Stimulated activated CD4-positive, alpha-beta T cell treated with anti-CD3 and anti-CD28 coated beads, TNF-alpha, amount 100 ng/mL, for 4 hours (primary cell): ENCODE measurements around the gene MTCL1.

Experiments used
- DNase-seq, 3 experiments: peaks; one replicate each; pipeline ENCODE4 v3.0.0-alpha.2; 2020; ENCODE audit warnings: low read depth in 3 of 3

The MTCL1 gene

GRCh38 chr18:8793445-8794155, 88.2 kb downstream of the MTCL1 start:
- DNase-seq = no peak

GRCh38 chr18:8794156-8794933, 89.0 kb downstream of the MTCL1 start:
- DNase-seq = no peak

DNA sequence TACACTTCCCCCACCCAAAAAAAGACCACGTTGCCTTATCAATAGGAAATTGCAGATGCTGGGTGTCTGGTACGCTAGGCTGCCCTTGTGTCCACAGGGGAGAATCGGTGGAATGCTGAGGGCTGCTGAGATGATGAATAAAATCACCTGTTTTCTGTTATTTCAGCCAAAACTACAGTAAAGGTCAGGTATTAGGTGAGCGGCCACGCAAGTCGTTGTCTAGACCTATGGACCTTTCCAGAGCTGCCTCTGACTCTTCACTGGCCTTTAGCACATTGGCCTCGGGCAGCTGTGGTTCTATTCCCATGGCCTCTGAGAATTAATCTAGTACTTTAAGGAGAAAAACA, 89.6 kb downstream of the MTCL1 start:
- DNase-seq = no peak

- DNase-seq = no peak
Measured at GRCh38 chr18:8795586-8796325, 90.4 kb downstream of the MTCL1 start.

DNA sequence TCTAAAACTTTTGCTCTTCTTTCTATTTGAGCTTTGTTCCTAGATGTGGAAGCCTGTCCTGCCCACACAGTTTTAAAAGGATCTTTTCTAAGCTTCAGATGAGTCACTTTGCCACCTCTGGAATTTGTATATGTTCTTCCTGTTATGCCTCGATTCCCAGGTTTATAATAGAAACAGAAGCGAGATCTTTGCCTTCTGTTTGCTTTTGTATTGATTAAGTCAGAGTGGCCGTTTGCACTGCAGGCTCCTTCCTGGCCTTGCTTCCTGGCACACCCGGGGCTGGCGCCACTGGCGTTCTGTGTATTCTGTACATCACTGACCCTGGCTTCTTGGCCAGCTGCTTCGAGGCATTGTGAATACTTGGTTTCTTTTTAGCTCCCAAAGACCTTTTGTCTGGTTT, 91.8 kb downstream of the MTCL1 start:
- DNase-seq = no peak

- DNase-seq = no peak
Measured at GRCh38 chr18:8799001-8799400, 93.6 kb downstream of the MTCL1 start.

GRCh38 chr18:8799596-8800441, 94.5 kb downstream of the MTCL1 start:
- DNase-seq = no peak

- DNase-seq = no peak
Measured at GRCh38 chr18:8800445-8800844, 95.1 kb downstream of the MTCL1 start.

DNA sequence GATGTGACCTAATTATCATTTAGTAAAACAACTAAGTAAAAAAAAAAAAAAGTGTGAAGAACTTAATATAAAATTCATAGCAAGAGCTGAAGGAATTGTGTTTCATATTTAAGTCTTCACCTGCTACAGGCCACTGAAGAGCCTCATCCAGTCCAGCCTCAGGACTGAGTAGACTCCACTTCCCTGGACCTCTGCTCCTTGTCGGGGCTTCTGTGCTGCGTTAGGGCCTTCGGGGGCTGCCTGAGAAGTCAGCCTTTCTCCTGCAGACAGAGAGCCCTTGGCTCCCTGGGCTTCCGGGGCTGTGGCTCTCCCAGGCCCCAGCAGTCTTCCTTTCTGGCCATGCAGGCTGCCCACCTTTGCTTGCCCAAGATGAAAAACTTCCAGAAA, 95.5 kb downstream of the MTCL1 start:
- DNase-seq = no peak

- no peak for DNase-seq
Measured at GRCh38 chr18:8801263-8801901, 96.0 kb downstream of the MTCL1 start.

GRCh38 chr18:8802017-8802672, 96.8 kb downstream of the MTCL1 start:
- DNase-seq = no peak

DNA sequence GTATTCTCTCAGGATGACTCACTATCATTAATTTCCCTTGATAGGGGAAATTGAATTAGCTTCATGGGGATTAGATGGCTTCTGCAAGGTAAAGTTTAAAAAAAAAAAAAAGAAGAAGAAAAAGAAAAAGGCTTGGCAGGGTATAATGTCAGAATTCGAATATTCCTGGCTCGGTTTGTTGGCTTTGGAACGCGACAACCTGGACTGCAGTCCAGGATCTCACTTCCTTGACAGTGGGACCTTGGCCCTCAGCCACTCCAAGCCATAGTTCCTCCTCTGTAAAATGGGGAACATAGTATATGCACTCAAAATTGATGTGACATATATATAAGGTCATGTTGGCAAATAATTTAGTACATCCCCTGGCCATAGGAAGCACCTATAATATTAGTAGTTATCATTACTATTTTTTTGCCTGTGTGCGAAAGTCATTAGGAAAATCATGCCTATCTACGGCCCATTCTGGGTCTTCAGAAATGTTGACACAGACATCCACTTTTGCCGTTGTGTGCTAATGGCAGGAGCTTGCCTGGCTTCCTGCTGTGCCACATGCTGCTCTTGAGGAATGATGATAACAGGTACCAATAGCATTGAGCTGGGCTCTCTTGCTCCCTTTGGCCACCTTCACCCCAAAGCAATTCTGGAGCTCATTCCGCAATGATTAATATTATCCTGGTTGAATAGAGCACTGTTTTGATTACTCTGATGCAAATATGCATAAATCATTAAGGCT, 97.9 kb downstream of the MTCL1 start:
- no peak for DNase-seq

DNA sequence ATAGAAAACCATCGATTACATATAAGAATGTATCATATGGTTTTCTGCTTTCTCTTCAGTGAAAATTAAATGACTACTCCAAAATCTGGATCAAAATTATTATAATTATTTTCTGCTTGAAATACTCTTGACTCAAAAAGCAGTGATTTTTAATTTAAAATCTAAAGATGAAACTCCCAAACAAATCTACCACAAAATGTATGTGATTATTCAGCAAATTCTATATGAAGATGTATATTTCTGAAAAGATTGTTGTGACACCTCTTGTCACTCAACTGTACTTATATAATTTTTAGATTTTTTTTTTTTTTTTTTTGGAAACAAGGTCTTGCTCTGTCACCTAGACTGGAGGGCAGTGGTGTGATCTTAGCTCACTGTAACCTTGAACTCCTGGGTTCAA, 98.6 kb downstream of the MTCL1 start:
- no peak for DNase-seq

- no peak for DNase-seq
Measured at GRCh38 chr18:8805552-8805951, 100.2 kb downstream of the MTCL1 start.

DNA sequence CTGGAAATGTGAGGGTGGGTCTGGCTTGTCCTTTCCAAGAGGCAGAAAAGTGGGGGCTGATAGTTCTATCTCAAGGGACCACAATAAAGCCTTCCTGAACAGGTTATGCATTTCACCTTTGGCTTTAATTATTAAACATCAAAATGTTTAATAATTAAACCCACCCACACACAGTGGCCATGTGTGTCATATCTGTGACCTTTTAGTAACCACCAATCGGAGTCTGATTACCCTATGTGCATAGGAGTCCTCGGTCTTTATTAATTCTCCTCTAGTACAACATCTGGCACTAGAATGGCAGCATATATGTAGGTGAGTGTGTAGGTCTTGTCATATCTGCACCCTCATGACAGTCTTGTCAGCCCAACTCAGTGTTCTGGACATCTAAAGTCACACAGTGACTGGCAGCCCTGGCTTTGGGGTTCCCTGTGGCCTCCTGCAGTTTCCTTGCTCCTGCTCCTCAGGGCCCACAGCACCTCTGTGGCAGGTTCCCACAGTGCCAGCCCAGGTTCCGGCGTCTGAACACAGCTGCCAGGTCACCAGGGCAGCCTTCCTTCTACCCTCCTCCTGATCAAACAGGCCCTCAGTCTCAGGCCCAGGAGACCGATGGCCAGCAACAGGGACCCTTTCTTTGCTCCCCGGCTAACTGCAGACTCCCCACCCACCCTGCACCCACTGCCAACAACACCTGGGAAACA, 100.9 kb downstream of the MTCL1 start:
- no peak for DNase-seq

GRCh38 chr18:8806798-8807487, 101.6 kb downstream of the MTCL1 start:
- DNase-seq = no peak

- DNase-seq = no peak
Measured at GRCh38 chr18:8807488-8807805, 102.1 kb downstream of the MTCL1 start.

DNA sequence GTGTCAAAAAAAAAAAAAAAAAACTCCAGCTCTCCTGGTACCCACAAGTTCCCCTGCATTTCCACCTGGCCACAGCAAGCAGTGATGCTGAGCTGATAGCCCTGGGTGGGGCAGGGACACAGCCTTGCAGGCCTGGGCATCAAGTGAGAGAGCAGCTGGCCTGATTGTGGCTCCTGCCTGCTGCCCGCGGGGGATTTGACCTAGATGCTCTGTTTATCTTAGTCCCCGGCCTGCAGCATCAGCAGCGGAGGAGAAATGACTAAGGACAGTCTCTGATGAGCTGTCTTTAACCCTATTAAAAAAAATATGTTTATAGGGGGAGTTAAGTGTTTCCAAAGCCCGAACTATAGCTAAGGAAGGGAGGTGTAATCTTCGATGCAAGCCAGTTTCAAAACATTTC, 102.6 kb downstream of the MTCL1 start:
- DNase-seq = no peak

GRCh38 chr18:8809514-8809913, 104.2 kb downstream of the MTCL1 start:
- no peak for DNase-seq
